ENCODE results near the gene C4orf54.

DNA sequence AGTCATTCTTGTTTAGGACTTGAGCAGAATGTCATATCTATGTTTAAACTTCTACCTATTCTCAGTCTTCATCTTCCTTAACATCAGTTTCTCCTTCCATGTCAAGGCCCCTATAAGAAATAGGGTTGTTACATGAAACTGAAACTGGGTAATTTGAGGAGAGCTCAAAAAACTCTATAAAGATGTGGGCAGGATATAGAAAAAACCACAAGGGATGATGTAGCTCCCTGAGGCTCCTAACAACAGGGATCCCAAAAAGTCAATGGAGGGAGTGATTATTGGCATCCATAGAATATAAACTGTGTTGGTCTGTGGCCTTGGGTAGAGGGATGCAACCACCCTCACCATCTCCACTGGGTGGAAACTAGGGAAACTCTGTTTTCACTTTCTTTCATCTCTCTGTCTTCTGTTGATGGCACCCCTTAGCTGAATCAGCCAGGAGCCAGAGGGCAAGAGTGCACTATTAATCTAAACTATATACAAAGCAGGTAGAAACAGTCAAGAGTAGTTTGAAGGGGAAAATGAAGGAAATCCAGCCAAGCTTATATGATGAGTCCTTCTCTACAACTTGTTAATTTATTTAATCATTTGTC, 27.6 kb downstream of the C4orf54 start:
- TF ChIP-seq, protein P1, sequence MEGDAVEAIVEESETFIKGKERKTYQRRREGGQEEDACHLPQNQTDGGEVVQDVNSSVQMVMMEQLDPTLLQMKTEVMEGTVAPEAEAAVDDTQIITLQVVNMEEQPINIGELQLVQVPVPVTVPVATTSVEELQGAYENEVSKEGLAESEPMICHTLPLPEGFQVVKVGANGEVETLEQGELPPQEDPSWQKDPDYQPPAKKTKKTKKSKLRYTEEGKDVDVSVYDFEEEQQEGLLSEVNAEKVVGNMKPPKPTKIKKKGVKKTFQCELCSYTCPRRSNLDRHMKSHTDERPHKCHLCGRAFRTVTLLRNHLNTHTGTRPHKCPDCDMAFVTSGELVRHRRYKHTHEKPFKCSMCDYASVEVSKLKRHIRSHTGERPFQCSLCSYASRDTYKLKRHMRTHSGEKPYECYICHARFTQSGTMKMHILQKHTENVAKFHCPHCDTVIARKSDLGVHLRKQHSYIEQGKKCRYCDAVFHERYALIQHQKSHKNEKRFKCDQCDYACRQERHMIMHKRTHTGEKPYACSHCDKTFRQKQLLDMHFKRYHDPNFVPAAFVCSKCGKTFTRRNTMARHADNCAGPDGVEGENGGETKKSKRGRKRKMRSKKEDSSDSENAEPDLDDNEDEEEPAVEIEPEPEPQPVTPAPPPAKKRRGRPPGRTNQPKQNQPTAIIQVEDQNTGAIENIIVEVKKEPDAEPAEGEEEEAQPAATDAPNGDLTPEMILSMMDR (IDR thresholded peaks at IDR 0.05): no peak
- TF ChIP-seq POLR2A (IDR thresholded peaks at IDR 0.05) (no peak), POLR2AphosphoS5 (IDR thresholded peaks at IDR 0.05) (no peak)
